ENCODE data around the gene PHYKPL.
A peak's percentile ranks its signal among the peaks of the same experiment; 100 is the strongest.

The PHYKPL gene

DNA sequence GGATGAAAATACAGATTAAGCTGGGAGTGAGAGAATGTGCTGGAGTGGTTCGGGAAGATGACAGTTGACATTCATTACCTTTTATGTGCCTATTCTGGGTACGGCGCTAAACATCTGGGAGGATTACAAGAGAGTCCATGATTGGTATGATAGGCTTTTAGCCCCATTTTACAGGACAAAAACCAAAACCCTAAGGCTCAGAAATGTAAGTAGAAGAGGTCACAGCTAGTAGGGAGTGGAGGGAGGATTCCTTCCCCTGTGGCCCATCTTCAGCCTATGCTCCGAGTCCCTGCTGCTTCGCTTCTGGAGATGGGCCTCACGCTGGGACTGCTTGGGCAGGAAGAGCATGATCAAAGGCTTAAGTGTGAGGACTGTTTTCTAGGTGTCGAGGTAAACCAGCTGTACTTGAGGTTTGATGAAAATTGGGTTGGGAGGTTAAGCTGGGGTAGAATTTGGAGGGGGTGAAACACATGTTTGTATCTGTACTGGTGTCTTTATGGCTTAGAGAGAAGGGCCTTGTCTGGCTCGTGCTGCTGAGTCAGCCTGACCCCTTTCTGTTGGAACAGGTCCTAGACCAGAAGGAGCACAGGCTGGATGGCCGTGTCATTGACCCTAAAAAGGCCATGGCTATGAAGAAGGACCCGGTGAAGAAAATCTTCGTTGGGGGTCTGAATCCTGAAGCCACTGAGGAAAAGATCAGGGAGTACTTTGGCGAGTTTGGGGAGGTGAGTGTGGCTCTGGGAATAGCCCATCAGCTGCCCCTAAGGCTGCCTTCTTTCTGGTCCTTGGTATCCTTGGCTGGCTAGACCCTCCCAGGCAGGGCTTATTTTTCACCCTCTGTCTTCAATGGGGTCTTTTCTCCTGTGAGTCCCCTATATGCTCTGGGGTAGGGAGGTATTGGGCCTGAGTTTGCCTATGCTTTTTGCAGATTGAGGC, 26.2 kb downstream of the PHYKPL start:
- TF ChIP-seq, protein P1, sequence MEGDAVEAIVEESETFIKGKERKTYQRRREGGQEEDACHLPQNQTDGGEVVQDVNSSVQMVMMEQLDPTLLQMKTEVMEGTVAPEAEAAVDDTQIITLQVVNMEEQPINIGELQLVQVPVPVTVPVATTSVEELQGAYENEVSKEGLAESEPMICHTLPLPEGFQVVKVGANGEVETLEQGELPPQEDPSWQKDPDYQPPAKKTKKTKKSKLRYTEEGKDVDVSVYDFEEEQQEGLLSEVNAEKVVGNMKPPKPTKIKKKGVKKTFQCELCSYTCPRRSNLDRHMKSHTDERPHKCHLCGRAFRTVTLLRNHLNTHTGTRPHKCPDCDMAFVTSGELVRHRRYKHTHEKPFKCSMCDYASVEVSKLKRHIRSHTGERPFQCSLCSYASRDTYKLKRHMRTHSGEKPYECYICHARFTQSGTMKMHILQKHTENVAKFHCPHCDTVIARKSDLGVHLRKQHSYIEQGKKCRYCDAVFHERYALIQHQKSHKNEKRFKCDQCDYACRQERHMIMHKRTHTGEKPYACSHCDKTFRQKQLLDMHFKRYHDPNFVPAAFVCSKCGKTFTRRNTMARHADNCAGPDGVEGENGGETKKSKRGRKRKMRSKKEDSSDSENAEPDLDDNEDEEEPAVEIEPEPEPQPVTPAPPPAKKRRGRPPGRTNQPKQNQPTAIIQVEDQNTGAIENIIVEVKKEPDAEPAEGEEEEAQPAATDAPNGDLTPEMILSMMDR (conservative IDR thresholded peaks at IDR 0.05; ENCODE audit: low read depth, low read length): no peak
- Histone ChIP-seq H3K4me1 (ENCODE audit: low read depth, poor library complexity, severe bottlenecking) (peaks cover 5% of the 10 kb centered on the region), H2AFZ (ENCODE audit: low read depth) (no peak overlapping the region), H3K9ac (peak overlapping the region; percentile 90; the same call in 1 of the 2 replicates), H3K4me3 (IDR thresholded peaks at IDR 0.05; ENCODE audit: insufficient read depth, low read depth, low read length) (no peak overlapping the region), H3K4me2 (peak overlapping the region; percentile 88), H4K20me1 (ENCODE audit: insufficient read depth) (peaks cover 37% of the 10 kb centered on the region), H3K79me2 (ENCODE audit: insufficient read depth, low read depth) (peaks cover 48% of the 10 kb centered on the region), H3K27me3 (ENCODE audit: insufficient read depth, low read depth) (no peaks in the 10 kb centered on the region), H3K27ac (no peak overlapping the region; the same call in 1 of the 2 replicates), H3K36me3 (ENCODE audit: insufficient read depth) (peaks cover 14% of the 10 kb centered on the region; the same call in 1 of the 2 replicates)

GRCh38 chr5:178205749-178206047, 26.9 kb downstream of the PHYKPL start:
- Histone ChIP-seq H3K27me3 (ENCODE audit: insufficient read depth, low read depth) (no peaks in the 10 kb centered on the region), H3K4me3 (IDR thresholded peaks at IDR 0.05; ENCODE audit: insufficient read depth, low read depth, low read length) (no peak overlapping the region), H3K4me1 (ENCODE audit: low read depth, poor library complexity, severe bottlenecking) (peaks cover 5% of the 10 kb centered on the region), H2AFZ (ENCODE audit: low read depth) (no peak overlapping the region), H3K27ac (no peak overlapping the region; the same call in 1 of the 2 replicates), H3K4me2 (peak overlapping the region; percentile 88), H3K36me3 (ENCODE audit: insufficient read depth) (peaks cover 14% of the 10 kb centered on the region; the same call in 1 of the 2 replicates), H4K20me1 (ENCODE audit: insufficient read depth) (peaks cover 37% of the 10 kb centered on the region), H3K79me2 (ENCODE audit: insufficient read depth, low read depth) (peaks cover 48% of the 10 kb centered on the region), H3K9ac (peak overlapping the region; percentile 90; the same call in 1 of the 2 replicates)
- TF ChIP-seq, protein P1 (conservative IDR thresholded peaks at IDR 0.05; ENCODE audit: low read depth, low read length): no peak

DNA sequence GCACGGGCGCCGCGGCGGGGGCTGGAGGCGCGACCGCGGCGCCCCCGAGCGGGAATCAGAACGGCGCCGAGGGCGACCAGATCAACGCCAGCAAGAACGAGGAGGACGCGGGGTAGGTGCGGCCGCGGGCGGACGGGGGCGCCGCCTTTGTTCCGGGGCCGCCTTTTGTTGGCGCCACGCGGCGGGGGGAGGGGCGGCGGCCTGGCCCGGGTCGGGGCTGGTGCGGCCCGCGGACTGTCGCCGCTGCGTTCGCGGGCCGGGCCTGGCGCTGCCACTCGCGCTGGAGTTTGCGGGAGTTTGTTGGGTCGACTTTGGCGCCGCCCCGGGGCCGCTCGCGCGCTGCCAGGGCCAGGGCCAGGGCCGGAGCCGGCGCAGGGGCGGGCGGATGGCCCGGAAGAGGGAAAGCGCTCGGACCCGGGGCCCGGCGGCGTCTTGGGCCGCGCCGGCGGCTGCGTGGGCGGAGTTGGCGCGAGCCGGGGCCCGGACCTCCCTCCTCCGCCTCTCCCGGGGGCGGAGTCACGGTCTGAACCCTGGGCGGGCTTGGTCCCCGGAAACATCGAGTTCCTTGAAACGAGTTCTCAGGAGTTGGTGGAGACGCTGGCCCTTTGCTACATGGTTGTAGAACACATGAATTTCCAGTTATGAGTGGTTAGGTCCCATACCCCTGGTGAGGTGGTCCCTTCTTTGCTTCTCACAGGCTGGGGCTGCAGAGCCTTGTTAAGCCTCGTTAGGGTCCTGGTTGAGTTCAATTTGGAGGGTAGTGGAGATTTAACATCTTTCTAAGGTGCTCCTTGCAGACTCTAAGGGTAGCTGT, 27.5 kb downstream of the PHYKPL start:
- Histone ChIP-seq H3K4me3 (IDR thresholded peaks at IDR 0.05; ENCODE audit: insufficient read depth, low read depth, low read length) (no peak overlapping the region), H2AFZ (ENCODE audit: low read depth) (no peak overlapping the region), H3K36me3 (ENCODE audit: insufficient read depth) (peaks cover 14% of the 10 kb centered on the region; the same call in 1 of the 2 replicates), H3K4me2 (peak overlapping the region; percentile 88), H3K79me2 (ENCODE audit: insufficient read depth, low read depth) (peaks cover 48% of the 10 kb centered on the region), H4K20me1 (ENCODE audit: insufficient read depth) (peaks cover 37% of the 10 kb centered on the region), H3K27ac (peak overlapping the region; percentile 79), H3K27me3 (ENCODE audit: insufficient read depth, low read depth) (no peaks in the 10 kb centered on the region), H3K4me1 (ENCODE audit: low read depth, poor library complexity, severe bottlenecking) (peaks cover 5% of the 10 kb centered on the region), H3K9ac (peak overlapping the region; percentile 90)
- TF ChIP-seq, protein P1 (conservative IDR thresholded peaks at IDR 0.05; ENCODE audit: low read depth, low read length): no peak

DNA sequence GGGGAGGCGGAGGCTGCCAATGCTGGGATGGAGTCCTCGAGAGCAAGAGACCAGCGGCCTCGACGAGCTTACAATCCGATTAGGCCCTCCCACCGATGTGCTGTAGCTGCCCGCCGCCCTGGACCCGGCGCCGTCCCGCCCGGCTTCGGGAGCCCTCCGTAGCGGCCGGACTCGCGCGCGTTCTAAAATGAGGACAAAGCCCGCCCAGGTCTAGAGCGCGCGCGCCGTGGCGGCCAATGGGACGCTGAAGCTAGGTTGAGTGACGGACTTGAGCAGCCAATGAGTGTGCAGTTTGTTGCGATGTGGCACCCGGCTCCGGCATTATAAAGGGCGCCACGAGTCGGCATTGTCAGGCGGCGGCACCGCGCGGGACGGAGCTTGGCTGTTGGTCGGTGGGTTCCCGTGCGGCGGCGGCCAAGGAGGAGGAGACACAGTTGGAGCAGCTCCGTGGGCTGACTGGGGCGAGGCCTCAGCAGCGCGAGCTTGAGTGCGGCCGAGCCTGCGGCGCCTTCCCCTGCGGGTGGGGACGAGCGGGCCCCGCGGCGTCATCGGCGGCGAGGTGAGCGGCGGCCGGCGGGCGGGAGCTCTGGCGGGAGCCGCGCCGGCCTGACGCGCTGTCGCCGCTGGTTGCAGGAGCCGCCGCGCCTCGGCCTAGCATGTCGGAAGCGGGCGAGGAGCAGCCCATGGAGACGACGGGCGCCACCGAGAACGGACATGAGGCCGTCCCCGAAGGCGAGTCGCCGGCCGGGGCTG, 28.2 kb downstream of the PHYKPL start, which contains the start of gene HNRNPAB:
Gene HNRNPAB (plus strand): TSS at position 352 of the 753 bp plus-strand sequence. CDS start 305 bp downstream, at position 657.
- Histone ChIP-seq H3K4me1 (ENCODE audit: low read depth, poor library complexity, severe bottlenecking) (peaks cover 5% of the 10 kb centered on the region), H3K9ac (peak within 1 kb of the TSS; percentile 90), H3K27ac (peak within 1 kb of the TSS; percentile 79), H3K4me3 (IDR thresholded peaks at IDR 0.05; ENCODE audit: insufficient read depth, low read depth, low read length) (no peak within 1 kb of the TSS), H3K4me2 (peak within 1 kb of the TSS; percentile 88), H3K27me3 (ENCODE audit: insufficient read depth, low read depth) (no peaks in the 10 kb centered on the region), H2AFZ (ENCODE audit: low read depth) (peak within 1 kb of the TSS; percentile 76), H3K36me3 (ENCODE audit: insufficient read depth) (peaks cover 9% of the 10 kb centered on the region; the same call in 1 of the 2 replicates), H4K20me1 (ENCODE audit: insufficient read depth) (peaks cover 37% of the 10 kb centered on the region), H3K79me2 (ENCODE audit: insufficient read depth, low read depth) (peaks cover 48% of the 10 kb centered on the region)
- TF ChIP-seq, protein P1 (conservative IDR thresholded peaks at IDR 0.05; ENCODE audit: low read depth, low read length): no peak

Measured in KMS-11 (cell line).